H1 (cell line): ENCODE results near the gene MYOM1. TPM values are rescaled to one million over a fixed set of nuclear protein-coding genes. Genes with fewer than 3 reads are reported as not detected.

Source experiments
- CTCF ChIA-PET: fragments of 300-600 bp; sonication (Branson Sonifier 250); formaldehyde crosslinking; loops from one replicate; lab custom pipeline; 2021; ENCODE audit not compliant: partially characterized antibody; lab: Charles Lee
- POLR2A ChIA-PET: fragments of 300-600 bp; sonication (Branson Sonifier 250); formaldehyde crosslinking; loops from one replicate; lab custom pipeline; 2021; ENCODE audit warnings: inconsistent platforms; ENCODE audit not compliant: partially characterized antibody; lab: Charles Lee
- DNase-seq, 2 experiments: peaks; one replicate each; pipeline versions ENCODE4 v3.0.0 to v3.0.0-alpha.2; 2010 to 2022; ENCODE audit warnings: low spot score in 2 of 2, low read depth in 1 of 2, mixed read lengths in 1 of 2
- FAIRE-seq: peaks from 2 replicates; lab custom pipeline; 2011; peaks lifted over from hg19 to GRCh38; lab: Jason Lieb, UNC
- H2AFZ ChIP-seq: 2 replicates; pipeline ENCODE4 v1.8.1; 2012; ENCODE audit warnings: low read length, inconsistent platforms
- H2AK5ac ChIP-seq: 2 replicates; pipeline ENCODE4 v1.6.1; 2013; ENCODE audit warnings: low read depth, low read length
- H2BK120ac ChIP-seq: replicated peaks from 2 replicates; pipeline ENCODE3; 2013; ENCODE audit warnings: low read depth, low read length, inconsistent platforms
- H2BK12ac ChIP-seq: 2 replicates; pipeline ENCODE4 v1.6.1; 2013; ENCODE audit warnings: low read depth, low read length
- H2BK15ac ChIP-seq: 2 replicates; pipeline ENCODE4 v1.6.1; 2013; ENCODE audit warnings: low read length
- H2BK20ac ChIP-seq: 2 replicates; pipeline ENCODE4 v1.6.1; 2013; ENCODE audit warnings: low read length
- H2BK5ac ChIP-seq: 2 replicates; pipeline ENCODE4 v1.6.1; 2013; ENCODE audit warnings: low read depth, low read length
- H3K14ac ChIP-seq: 2 replicates; pipeline ENCODE4 v1.6.1; 2013; ENCODE audit warnings: inconsistent platforms; ENCODE audit not compliant: insufficient read length
- H3K18ac ChIP-seq: 2 replicates; pipeline ENCODE4 v1.6.1; 2013; ENCODE audit warnings: low read length; ENCODE audit errors: extremely low read depth
- H3K23ac ChIP-seq: 2 replicates; pipeline ENCODE4 v1.6.1; 2013; ENCODE audit warnings: inconsistent platforms; ENCODE audit not compliant: insufficient read length
- H3K23me2 ChIP-seq: 2 replicates; pipeline ENCODE4 v1.6.1; 2013; ENCODE audit warnings: low read depth, low read length
- H3K27ac ChIP-seq: 2 replicates; pipeline ENCODE4 v1.6.1; 2011; ENCODE audit warnings: low read depth, low read length, inconsistent platforms
- H3K27me3 ChIP-seq, 4 experiments: replicated peaks in 1 of 4; 1 replicate in 1 of 4; 2 replicates in 3 of 4; pipeline versions ENCODE4 v1.6.1 to v1.8.1; 2011 to 2013; ENCODE audit warnings: low read length in 3 of 4, mild to moderate bottlenecking in 3 of 4, inconsistent platforms in 2 of 4, mixed read lengths in 2 of 4, moderate library complexity in 1 of 4; ENCODE audit not compliant: control insufficient read depth in 3 of 4, insufficient read depth in 3 of 4; ENCODE audit errors: extremely low read depth in 1 of 4
- H3K36me3 ChIP-seq, 4 experiments: 2 replicates each; pipeline versions ENCODE4 v1.6.1 to v1.8.1; 2011 to 2013; ENCODE audit warnings: mild to moderate bottlenecking in 4 of 4, low read length in 3 of 4, moderate library complexity in 2 of 4, control low read depth in 1 of 4, inconsistent platforms in 1 of 4; ENCODE audit not compliant: insufficient read depth in 4 of 4, control insufficient read depth in 2 of 4
- H3K4ac ChIP-seq: replicated peaks from 2 replicates; pipeline ENCODE3; 2013; ENCODE audit warnings: low read length, low read depth, mixed read lengths, inconsistent platforms; ENCODE audit not compliant: insufficient read length
- H3K4me1 ChIP-seq, 4 experiments: replicated peaks in 1 of 4; 1 replicate in 1 of 4; 2 replicates in 3 of 4; pipeline versions ENCODE4 v1.6.1 to v1.8.1; 2011 to 2013; ENCODE audit warnings: low read length in 3 of 4, inconsistent platforms in 2 of 4, mixed read lengths in 1 of 4; ENCODE audit not compliant: insufficient read depth in 4 of 4, control insufficient read depth in 3 of 4
- H3K4me2 ChIP-seq, 2 experiments: 2 replicates each; pipeline versions ENCODE4 v1.6.1 to v1.8.1; 2011 to 2013; ENCODE audit warnings: low read depth in 2 of 2, low read length in 2 of 2, control low read depth in 1 of 2, inconsistent platforms in 1 of 2, mild to moderate bottlenecking in 1 of 2; ENCODE audit not compliant: insufficient read depth in 1 of 2
- H3K4me3 ChIP-seq, 4 experiments: fragments of 200-600, 300-600 bp in 1 of 4; sonication (generic), shearing (Covaris generic), sonication (Bioruptor Twin) in 1 of 4; 2 replicates each; pipeline versions ENCODE4 v1.5.1 to v1.8.1; 2011 to 2016; ENCODE audit warnings: low read length in 4 of 4, low read depth in 3 of 4, control low read depth in 2 of 4, inconsistent platforms in 2 of 4, mild to moderate bottlenecking in 2 of 4, mixed read lengths in 1 of 4, moderate library complexity in 1 of 4; ENCODE audit not compliant: insufficient read depth in 2 of 4; ENCODE audit errors: extremely low read depth in 1 of 4
- H3K56ac ChIP-seq: replicated peaks from 2 replicates; pipeline ENCODE3; 2013; ENCODE audit warnings: low read depth, mild to moderate bottlenecking, mixed read lengths, low read length, inconsistent platforms; ENCODE audit not compliant: insufficient read length
- H3K79me1 ChIP-seq: 2 replicates; pipeline ENCODE4 v1.6.1; 2013; ENCODE audit warnings: low read depth, low read length, control low read depth
- H3K79me2 ChIP-seq, 2 experiments: 2 replicates each; pipeline versions ENCODE4 v1.6.1 to v1.8.1; 2012 to 2013; ENCODE audit warnings: low read length in 2 of 2, mild to moderate bottlenecking in 2 of 2, inconsistent platforms in 1 of 2; ENCODE audit not compliant: insufficient read depth in 2 of 2, control insufficient read depth in 1 of 2
- H3K9ac ChIP-seq, 4 experiments: replicated peaks in 1 of 4; 1 replicate in 1 of 4; 2 replicates in 3 of 4; pipeline versions ENCODE4 v1.6.1 to v1.8.1; 2011 to 2013; ENCODE audit warnings: low read depth in 3 of 4, low read length in 3 of 4, control low read depth in 2 of 4, mild to moderate bottlenecking in 2 of 4, moderate library complexity in 2 of 4, inconsistent platforms in 1 of 4; ENCODE audit errors: extremely low read depth in 1 of 4
- H3K9me3 ChIP-seq, 2 experiments: 2 replicates each; pipeline versions ENCODE4 v1.6.1 to v1.8.1; 2012 to 2013; ENCODE audit warnings: mild to moderate bottlenecking in 2 of 2, moderate library complexity in 2 of 2, control low read depth in 1 of 2, inconsistent platforms in 1 of 2, low read depth in 1 of 2, low read length in 1 of 2, mixed read lengths in 1 of 2; ENCODE audit not compliant: insufficient read depth in 2 of 2
- H4K20me1 ChIP-seq, 2 experiments: replicated peaks in 1 of 2; 2 replicates each; pipeline versions ENCODE3 to v1.8.1; 2011 to 2013; ENCODE audit warnings: inconsistent platforms in 2 of 2, low read length in 2 of 2, mild to moderate bottlenecking in 1 of 2; ENCODE audit not compliant: insufficient read depth in 2 of 2, control insufficient read depth in 1 of 2
- H4K5ac ChIP-seq: 2 replicates; pipeline ENCODE4 v1.6.1; 2013; ENCODE audit warnings: low read length, low read depth, mixed read lengths, inconsistent platforms; ENCODE audit not compliant: insufficient read length
- H4K8ac ChIP-seq: 2 replicates; pipeline ENCODE4 v1.8.0; 2013; ENCODE audit warnings: mild to moderate bottlenecking, moderate library complexity, low read length, inconsistent platforms; ENCODE audit not compliant: insufficient read depth; ENCODE audit errors: extremely low read depth
- H4K91ac ChIP-seq: replicated peaks from 2 replicates; pipeline ENCODE3; 2013; ENCODE audit warnings: low read length, mixed read lengths, inconsistent platforms; ENCODE audit not compliant: insufficient read length
- BRCA1 ChIP-seq: IDR thresholded peaks from 2 replicates; pipeline ENCODE4 v1.6.1; 2012; ENCODE audit warnings: low read depth, low read length, improper control_type of control experiment
- CBX8 ChIP-seq: fragments of 300-800, 300-1000 bp; sonication (generic); IDR thresholded peaks from 2 replicates; pipeline ENCODE4 v1.7.1; 2016; ENCODE audit warnings: low read depth, low read length, borderline replicate concordance
- CEBPB ChIP-seq: IDR thresholded peaks from 2 replicates; pipeline ENCODE4 v1.6.1; 2012; ENCODE audit warnings: low read depth, low read length
- EP300 ChIP-seq, 2 experiments: IDR thresholded peaks; 1 replicate in 1 of 2; 2 replicates in 1 of 2; pipeline ENCODE4 v1.6.1; 2011 to 2012; ENCODE audit warnings: low read depth in 2 of 2, low read length in 2 of 2, mild to moderate bottlenecking in 2 of 2, borderline replicate concordance in 1 of 2, inconsistent platforms in 1 of 2, moderate library complexity in 1 of 2
- FOSL1 ChIP-seq: IDR thresholded peaks from 2 replicates; pipeline ENCODE4 v1.6.1; 2011; ENCODE audit warnings: mild to moderate bottlenecking, low read depth, low read length, moderate library complexity; ENCODE audit not compliant: insufficient read depth
- JUND ChIP-seq: IDR thresholded peaks from 2 replicates; pipeline ENCODE4 v1.6.1; 2011; ENCODE audit warnings: mild to moderate bottlenecking, improper control_type of control experiment, low read length
- MAFK ChIP-seq: IDR thresholded peaks from 2 replicates; pipeline ENCODE4 v1.6.1; 2012; ENCODE audit warnings: low read depth, mild to moderate bottlenecking, improper control_type of control experiment, low read length
- RAD21 ChIP-seq, 2 experiments: IDR thresholded peaks in 1 of 2; conservative IDR thresholded peaks in 1 of 2; 2 replicates each; pipeline ENCODE4 v1.6.1; 2011; ENCODE audit warnings: low read depth in 2 of 2, low read length in 2 of 2, improper control_type of control experiment in 1 of 2, inconsistent platforms in 1 of 2, mild to moderate bottlenecking in 1 of 2, moderate library complexity in 1 of 2
- SIRT6 ChIP-seq: IDR thresholded peaks from one replicate; pipeline ENCODE4 v1.7.1; 2012; ENCODE audit warnings: low read length, inconsistent platforms
- SP2 ChIP-seq: IDR thresholded peaks from 2 replicates; pipeline ENCODE4 v1.6.1; 2012; ENCODE audit warnings: mild to moderate bottlenecking, low read length, inconsistent platforms
- SRF ChIP-seq: IDR thresholded peaks from 2 replicates; pipeline ENCODE4 v1.6.1; 2011; ENCODE audit warnings: mild to moderate bottlenecking, low read depth, low read length, moderate library complexity
- TEAD4 ChIP-seq: IDR thresholded peaks from 2 replicates; pipeline ENCODE4 v1.6.1; 2012; ENCODE audit warnings: low read depth, low read length, inconsistent platforms, mixed read lengths
- USF2 ChIP-seq: IDR thresholded peaks from 2 replicates; pipeline ENCODE4 v1.6.1; 2011; ENCODE audit warnings: low read length, improper control_type of control experiment
- YY1 ChIP-seq: IDR thresholded peaks from 2 replicates; pipeline ENCODE4 v1.6.1; 2011; ENCODE audit warnings: low read depth, mild to moderate bottlenecking, low read length
- WGBS, 2 experiments: shearing (Covaris generic) in 1 of 2; methylation state at CpG; one replicate each; pipeline versions ENCODE4 v1.1.6 to v1.1.7; 2013 to 2015; ENCODE audit warnings: low lambda C conversion rate in 2 of 2, mixed read lengths in 2 of 2, inconsistent platforms in 1 of 2, low coverage in 1 of 2, missing lambda C conversion rate in 1 of 2; ENCODE audit not compliant: insufficient replicate concordance in 2 of 2, insufficient coverage in 1 of 2, insufficient read length in 1 of 2; ENCODE audit errors: extremely low coverage in 1 of 2, missing lambda C conversion rate in 1 of 2; 5-methylcytosine and 5-hydroxymethylcytosine counted together
- polyA plus RNA-seq, 7 experiments: library from polyadenylated mRNA; depleted of rRNA in 3 of 7; stranded (reverse) in 5 of 7; unstranded in 2 of 7; fragments of >200 nt in 5 of 7; fragments of 200-250 nt in 2 of 7; gene quantifications; 1 replicate in 5 of 7; 2 replicates in 1 of 7; 4 replicates in 1 of 7; pipeline versions ENCODE4 v1.2.1 to v1.2.3, GENCODE V29; 2011 to 2013; ENCODE audit warnings: missing spikeins in 2 of 7, mixed read lengths in 2 of 7
- total RNA-seq: library from RNA; stranded (reverse); fragmentation: NEBNext Ultra II Directional; extraction: Animal tissue kit (Norgen Biotek cat#: 25700); gene quantifications from 2 replicates; pipeline ENCODE4 v1.2.1, GENCODE V29; 2021

The MYOM1 gene
- total and polyA plus RNA-seq, 2 of the 8 experiments (the other 6 are each of a cell fraction or from before 2014, with no cell fraction given) = 0.06 to 0.32 TPM

- no peak overlapping the region for H4K5ac ChIP-seq
- no peak overlapping the region for H3K18ac ChIP-seq
- no peak overlapping the region for H4K91ac ChIP-seq
- H3K79me1 ChIP-seq = no peaks in the 10 kb centered on the region
- POLR2A ChIA-PET = no interaction called here
- H2AK5ac ChIP-seq = no peak overlapping the region
- no peak overlapping the region for H3K23ac ChIP-seq
- no peak overlapping the region for H3K4me3 ChIP-seq
- H2BK12ac ChIP-seq = no peak overlapping the region
- H2BK20ac ChIP-seq = no peak overlapping the region
- H2AFZ ChIP-seq = no peak overlapping the region
- no peaks in the 10 kb centered on the region for H3K79me2 ChIP-seq
- H3K56ac ChIP-seq = no peak overlapping the region
- H3K9ac ChIP-seq = no peak overlapping the region
- FAIRE-seq (no peak), DNase-seq (no peak)
- no peak overlapping the region for H3K14ac ChIP-seq
- H3K36me3 ChIP-seq = no peaks in the 10 kb centered on the region
- WGBS, 2 experiments = 89% methylated on average over 3 of the region's 3 CpGs; no CpG with 5 or more reads in 1 of the 2 experiments
- no peak overlapping the region for H3K27ac ChIP-seq
- H3K4ac ChIP-seq = no peak overlapping the region
- H3K23me2 ChIP-seq = no peaks in the 10 kb centered on the region
- H2BK120ac ChIP-seq = no peak overlapping the region
- CTCF ChIA-PET = interaction anchor here (0.6 to 1.3 kb wide), 2 partner anchors 13 to 161 kb away, joined by 3 to 4 read pairs; no protein-coding TSS in a partner anchor
- H3K4me1 ChIP-seq = peaks cover 0 to 4% (median 0%) of the 10 kb centered on the region in 4 experiments; a peak in 2 of 7 replicates
- no peaks in the 10 kb centered on the region; a peak in 1 of 7 replicates for H3K27me3 ChIP-seq
- no peak overlapping the region for H3K4me2 ChIP-seq
- no peak overlapping the region for H2BK15ac ChIP-seq
- no peaks in the 10 kb centered on the region for H3K9me3 ChIP-seq
- no peak overlapping the region for H4K8ac ChIP-seq
- H4K20me1 ChIP-seq = no peaks in the 10 kb centered on the region
- no peak overlapping the region for H2BK5ac ChIP-seq
- TF ChIP-seq SIRT6 (no peak), MAFK (no peak), CEBPB (no peak), TEAD4 (no peak), FOSL1 (no peak), JUND (no peak), SP2 (no peak), YY1 (no peak), RAD21 (IDR thresholded peaks at IDR 0.05 in 1 of 2, conservative IDR thresholded peaks at IDR 0.05 in 1 of 2; ENCODE audit: low read depth in 2 of 2, low read length in 2 of 2) (no peak), CBX8 (no peak), BRCA1 (no peak), USF2 (no peak), EP300 (IDR thresholded peaks at IDR 0.05; ENCODE audit: borderline replicate concordance in 1 of 2, low read depth in 2 of 2, low read length in 2 of 2) (no peak), SRF (no peak)
Measured at GRCh38 chr18:3224223-3224622, 4.5 kb upstream of the MYOM1 start.
